K562 (cell line): ENCODE measurements around the gene DCP2. TPM values are rescaled to one million over a fixed set of nuclear protein-coding genes. Genes with fewer than 3 reads are reported as not detected.

Experiments used
- AFF4 ChIP-seq: sonication (generic); formaldehyde crosslinking; IDR thresholded peaks from 2 replicates; pipeline ENCODE4 v1.8.0; 2023; ENCODE audit warnings: mild to moderate bottlenecking, missing genetic modification reagents
- ATF6 ChIP-seq: sonication (generic); formaldehyde crosslinking; IDR thresholded peaks from 2 replicates; pipeline ENCODE4 v1.4.0; 2020; ENCODE audit warnings: mild to moderate bottlenecking, missing genetic modification reagents
- ESRRA ChIP-seq: fragments of 450-650 bp; IDR thresholded peaks from 2 replicates; pipeline ENCODE4 v1.6.1; 2014; ENCODE audit warnings: low read depth, mild to moderate bottlenecking, moderate library complexity, borderline replicate concordance
- GTF2E2 ChIP-seq: fragments of 200-800 bp; sonication (Bioruptor generic); IDR thresholded peaks from 2 replicates; pipeline ENCODE4 v1.6.1; 2016; ENCODE audit warnings: missing genetic modification characterization, missing compliant biosample characterization
- HDAC1 ChIP-seq, 2 experiments: fragments of 450-650 bp; IDR thresholded peaks; 2 replicates each; pipeline ENCODE4 v1.6.1; 2016 to 2017; ENCODE audit warnings: inconsistent platforms in 1 of 2, mild to moderate bottlenecking in 1 of 2, moderate library complexity in 1 of 2
- MTA3 ChIP-seq: fragments of 450-650 bp; formaldehyde crosslinking; IDR thresholded peaks from 2 replicates; pipeline ENCODE4 v1.6.1; 2017; ENCODE audit warnings: mild to moderate bottlenecking, borderline replicate concordance
- PRMT5 ChIP-seq: sonication (generic); formaldehyde crosslinking; IDR thresholded peaks from 2 replicates; pipeline ENCODE4 v1.5.0; 2020; ENCODE audit warnings: missing genetic modification reagents
- PTTG1 ChIP-seq: fragments of 450-650 bp; IDR thresholded peaks from 2 replicates; pipeline ENCODE4 v1.6.1; 2016; ENCODE audit warnings: low read depth, mild to moderate bottlenecking, missing genetic modification characterization, missing compliant biosample characterization
- SP1 ChIP-seq: sonication (generic); formaldehyde crosslinking; IDR thresholded peaks from 2 replicates; pipeline ENCODE4 v1.8.1; 2022; ENCODE audit warnings: mild to moderate bottlenecking, missing genetic modification reagents
- SP2 ChIP-seq: IDR thresholded peaks from 2 replicates; pipeline ENCODE4 v1.6.1; 2011; ENCODE audit warnings: mild to moderate bottlenecking, low read depth, low read length, moderate library complexity; ENCODE audit not compliant: poor library complexity, severe bottlenecking; ENCODE audit errors: extremely low read depth
- TEAD2 ChIP-seq: fragments of 450-650 bp; IDR thresholded peaks from 2 replicates; pipeline ENCODE4 v1.6.1; 2016; ENCODE audit warnings: missing genetic modification characterization, control low read depth, missing compliant biosample characterization
- U2AF1 ChIP-seq: fragments of 200-400 bp; formaldehyde crosslinking; optimal IDR thresholded peaks from 2 replicates; pipeline ENCODE3; 2017; ENCODE audit warnings: mild to moderate bottlenecking, low read depth, low read length, moderate library complexity
- ZKSCAN8 ChIP-seq: fragments of 200-800 bp; sonication (Bioruptor generic); IDR thresholded peaks from 2 replicates; pipeline ENCODE4 v1.6.1; 2016; ENCODE audit warnings: missing genetic modification characterization, missing compliant biosample characterization
- ZNF253 ChIP-seq: fragments of 250-450 bp; sonication (Bioruptor Pico); conservative IDR thresholded peaks from 2 replicates; pipeline ENCODE4 v1.6.1; 2021; ENCODE audit warnings: mild to moderate bottlenecking
- ZNF311 ChIP-seq: fragments of 250-450 bp; sonication (Bioruptor Pico); IDR thresholded peaks from 2 replicates; pipeline ENCODE4 v1.4.0; 2020; ENCODE audit warnings: mild to moderate bottlenecking, moderate library complexity
- ZNF586 ChIP-seq: fragments of 450-650 bp; formaldehyde crosslinking; conservative IDR thresholded peaks from 2 replicates; pipeline ENCODE4 v1.4.0; 2020; ENCODE audit warnings: mild to moderate bottlenecking, moderate library complexity
- ZNF589 ChIP-seq: fragments of 200-800 bp; sonication (Bioruptor generic); IDR thresholded peaks from 2 replicates; pipeline ENCODE4 v1.6.1; 2016; ENCODE audit warnings: low read depth, missing genetic modification characterization, missing compliant biosample characterization
- ZNF695 ChIP-seq: fragments of 450-650 bp; formaldehyde crosslinking; IDR thresholded peaks from 2 replicates; pipeline ENCODE4 v1.4.0; 2020; ENCODE audit warnings: mild to moderate bottlenecking, moderate library complexity
- ZNF717 ChIP-seq: fragments of 250-450 bp; sonication (Bioruptor Pico); IDR thresholded peaks from 2 replicates; pipeline ENCODE4 v1.5.0; 2021
- polyA plus RNA-seq, 8 experiments: library from polyadenylated mRNA; depleted of rRNA in 4 of 8; stranded (reverse) in 5 of 8; unstranded in 3 of 8; fragments of >200 nt; fragmentation: Nextera tagmentation in 2 of 8; fragmentation: Illumina TruSeq in 1 of 8; extraction: Ambion mirVana in 2 of 8; extraction: Trizol in 1 of 8; gene quantifications; 2 replicates each; pipeline versions ENCODE4 v1.2.1 to v1.2.3, GENCODE V29; 2011 to 2014; ENCODE audit warnings: inconsistent platforms in 1 of 8, missing spikeins in 1 of 8
- total RNA-seq, 7 experiments: library from RNA; depleted of rRNA in 6 of 7; stranded (reverse); fragments of >200 nt in 6 of 7; fragmentation: Illumina TruSeq in 2 of 7; extraction: Trizol in 2 of 7; gene quantifications; 2 replicates each; pipeline versions ENCODE4 v1.2.1 to v1.2.3, GENCODE V29; 2011 to 2021; ENCODE audit warnings: low replicate concordance in 1 of 7
- TF ChIP-seq, protein P1 (sequence below), 2 experiments: IDR thresholded peaks; 2 replicates each; pipeline ENCODE4 v1.6.1; 2012; ENCODE audit warnings: improper control_type of control experiment in 2 of 2, low read depth in 2 of 2, low read length in 2 of 2, borderline replicate concordance in 1 of 2

The DCP2 gene
- total and polyA plus RNA-seq, 9 of the 15 experiments (the other 6 are each of a cell fraction or from before 2014, with no cell fraction given) = 25.9 to 109 (median 46.7) TPM

- no peak for TF ChIP-seq PRMT5 (CRISPR knock-in tag)
- no peak for TF ChIP-seq ZNF586
- peak; percentile 48; the same call in 1 of the 2 replicates for TF ChIP-seq ZKSCAN8 (CRISPR knock-in tag)
- peak in 1 of 2 experiments; percentile 90; a peak in 2 of 4 replicates for TF ChIP-seq HDAC1 (IDR thresholded peaks at IDR 0.05)
- TF ChIP-seq ESRRA = no peak
- no peak for TF ChIP-seq SP2
- no peak for TF ChIP-seq GTF2E2 (tag)
- no peak for TF ChIP-seq ZNF253 (CRISPR knock-in tag)
- TF ChIP-seq MTA3 = no peak
- TF ChIP-seq ZNF717 (CRISPR knock-in tag) = no peak
- no peak for TF ChIP-seq ZNF695 (CRISPR knock-in tag)
- no peak for TF ChIP-seq SP1
- TF ChIP-seq, protein P1, sequence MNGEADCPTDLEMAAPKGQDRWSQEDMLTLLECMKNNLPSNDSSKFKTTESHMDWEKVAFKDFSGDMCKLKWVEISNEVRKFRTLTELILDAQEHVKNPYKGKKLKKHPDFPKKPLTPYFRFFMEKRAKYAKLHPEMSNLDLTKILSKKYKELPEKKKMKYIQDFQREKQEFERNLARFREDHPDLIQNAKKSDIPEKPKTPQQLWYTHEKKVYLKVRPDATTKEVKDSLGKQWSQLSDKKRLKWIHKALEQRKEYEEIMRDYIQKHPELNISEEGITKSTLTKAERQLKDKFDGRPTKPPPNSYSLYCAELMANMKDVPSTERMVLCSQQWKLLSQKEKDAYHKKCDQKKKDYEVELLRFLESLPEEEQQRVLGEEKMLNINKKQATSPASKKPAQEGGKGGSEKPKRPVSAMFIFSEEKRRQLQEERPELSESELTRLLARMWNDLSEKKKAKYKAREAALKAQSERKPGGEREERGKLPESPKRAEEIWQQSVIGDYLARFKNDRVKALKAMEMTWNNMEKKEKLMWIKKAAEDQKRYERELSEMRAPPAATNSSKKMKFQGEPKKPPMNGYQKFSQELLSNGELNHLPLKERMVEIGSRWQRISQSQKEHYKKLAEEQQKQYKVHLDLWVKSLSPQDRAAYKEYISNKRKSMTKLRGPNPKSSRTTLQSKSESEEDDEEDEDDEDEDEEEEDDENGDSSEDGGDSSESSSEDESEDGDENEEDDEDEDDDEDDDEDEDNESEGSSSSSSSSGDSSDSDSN (IDR thresholded peaks at IDR 0.05; ENCODE audit: borderline replicate concordance in 1 of 2, low read depth in 2 of 2, low read length in 2 of 2) = no peak
- TF ChIP-seq ZNF311 (CRISPR knock-in tag) = no peak
- no peak for TF ChIP-seq AFF4 (CRISPR knock-in tag)
- no peak for TF ChIP-seq ATF6 (CRISPR knock-in tag)
- no peak for TF ChIP-seq ZNF589
- no peak for TF ChIP-seq TEAD2
- TF ChIP-seq U2AF1 = no peak
- no peak for TF ChIP-seq PTTG1 (tag)
These were observed 66.1 kb downstream of the DCP2 start (continued) for GRCh38 chr5:113042491-113043243.
